WTC11 (cell line): ENCODE data around the gene PRRT4. TPM values are rescaled to one million over a fixed set of nuclear protein-coding genes. Genes with fewer than 3 reads are reported as not detected.

Source experiments
- ATAC-seq: fragments of 200-7000 bp; cut with Tn5 transposase; 2 replicates; pipeline ENCODE4 v1.10.0; 2021; ENCODE audit warnings: mild to moderate bottlenecking, moderate library complexity
- CTCF ChIA-PET: fragments of 300-600 bp; sonication (Branson Sonifier 250); formaldehyde crosslinking; loops from one replicate; lab custom pipeline; 2021; ENCODE audit warnings: antibody characterized with exemption; lab: Charles Lee
- POLR2A ChIA-PET: fragments of 350-600 bp; sonication (Branson Sonifier 250); formaldehyde crosslinking; loops from one replicate; lab custom pipeline; 2021; ENCODE audit warnings: antibody characterized with exemption; lab: Charles Lee
- DNase-seq: peaks from one replicate; pipeline ENCODE4 v3.0.0; 2021; ENCODE audit warnings: low spot score
- H3K27ac Mint-ChIP-seq: 2 replicates; pipeline ENCODE4 v1.8.0; 2021; ENCODE audit warnings: mixed read lengths
- H3K27me3 Mint-ChIP-seq: 2 replicates; pipeline ENCODE4 v1.8.0; 2021; ENCODE audit warnings: low read depth, mild to moderate bottlenecking, moderate library complexity, mixed read lengths
- H3K36me3 Mint-ChIP-seq: 2 replicates; pipeline ENCODE4 v1.8.0; 2021; ENCODE audit warnings: mixed read lengths
- H3K4me1 Mint-ChIP-seq: 2 replicates; pipeline ENCODE4 v1.8.0; 2022; ENCODE audit warnings: mixed read lengths
- H3K4me3 Mint-ChIP-seq: 2 replicates; pipeline ENCODE4 v1.8.0; 2021; ENCODE audit warnings: mild to moderate bottlenecking, moderate library complexity, mixed read lengths
- H3K9me3 Mint-ChIP-seq: 2 replicates; pipeline ENCODE4 v1.8.0; 2021; ENCODE audit warnings: mixed read lengths
- AFF4 ChIP-seq: sonication (generic); formaldehyde crosslinking; IDR thresholded peaks from 2 replicates; pipeline ENCODE4 v1.8.1; 2023; ENCODE audit warnings: mild to moderate bottlenecking, missing genetic modification reagents, borderline replicate concordance
- ARID4B ChIP-seq: sonication (generic); formaldehyde crosslinking; IDR thresholded peaks from 2 replicates; pipeline ENCODE4 v1.8.0; 2023; ENCODE audit warnings: missing genetic modification reagents, mild to moderate bottlenecking, borderline replicate concordance
- ESRRA ChIP-seq: sonication (generic); formaldehyde crosslinking; IDR thresholded peaks from 2 replicates; pipeline ENCODE4 v1.8.1; 2022; ENCODE audit warnings: mild to moderate bottlenecking, missing genetic modification reagents, borderline replicate concordance
- FOXP1 ChIP-seq: sonication (generic); formaldehyde crosslinking; IDR thresholded peaks from 2 replicates; pipeline ENCODE4 v1.8.0; 2022; ENCODE audit warnings: missing genetic modification reagents, mild to moderate bottlenecking, moderate library complexity, borderline replicate concordance
- SMAD3 ChIP-seq: sonication (generic); formaldehyde crosslinking; IDR thresholded peaks from 2 replicates; pipeline ENCODE4 v1.8.0; 2022; ENCODE audit warnings: missing genetic modification reagents, mild to moderate bottlenecking, borderline replicate concordance
- TCF7 ChIP-seq: sonication (generic); formaldehyde crosslinking; IDR thresholded peaks from 2 replicates; pipeline ENCODE4 v1.8.0; 2022; ENCODE audit warnings: mild to moderate bottlenecking, low read depth, missing genetic modification reagents, moderate library complexity
- TEAD4 ChIP-seq: sonication (generic); formaldehyde crosslinking; IDR thresholded peaks from 2 replicates; pipeline ENCODE4 v1.8.0; 2022; ENCODE audit warnings: mild to moderate bottlenecking, missing genetic modification reagents
- TP53 ChIP-seq: sonication (generic); formaldehyde crosslinking; IDR thresholded peaks from 2 replicates; pipeline ENCODE4 v1.8.1; 2023; ENCODE audit warnings: mild to moderate bottlenecking, missing genetic modification reagents
- ZNF263 ChIP-seq: sonication (generic); formaldehyde crosslinking; IDR thresholded peaks from 2 replicates; pipeline ENCODE4 v1.8.1; 2022; ENCODE audit warnings: low read depth, mild to moderate bottlenecking, moderate library complexity, missing genetic modification reagents
- ZNF317 ChIP-seq: sonication (generic); formaldehyde crosslinking; IDR thresholded peaks from 2 replicates; pipeline ENCODE4 v1.8.1; 2023; ENCODE audit warnings: low read depth, mild to moderate bottlenecking, moderate library complexity, missing genetic modification reagents, borderline replicate concordance
- total RNA-seq: library from RNA; stranded (reverse); gene quantifications from 3 replicates; pipeline ENCODE4 v1.2.3, GENCODE V29; 2021
- TF ChIP-seq, protein P1 (sequence below): fragments of 250-450 bp; sonication (Bioruptor Pico); IDR thresholded peaks from 2 replicates; pipeline ENCODE4 v1.8.0; 2021; ENCODE audit warnings: mild to moderate bottlenecking
- TF ChIP-seq, protein P2 (sequence below): sonication (generic); formaldehyde crosslinking; IDR thresholded peaks from 2 replicates; pipeline ENCODE4 v1.8.1; 2022; ENCODE audit warnings: low read depth, mild to moderate bottlenecking, moderate library complexity, missing genetic modification reagents, borderline replicate concordance
- TF ChIP-seq, protein P3 (sequence below): sonication (generic); formaldehyde crosslinking; IDR thresholded peaks from 2 replicates; pipeline ENCODE4 v1.8.1; 2023; ENCODE audit warnings: mild to moderate bottlenecking, moderate library complexity, missing genetic modification reagents

Gene PRRT4
- total RNA-seq, 1 experiment from 2014 or later = 1.2 TPM

DNA sequence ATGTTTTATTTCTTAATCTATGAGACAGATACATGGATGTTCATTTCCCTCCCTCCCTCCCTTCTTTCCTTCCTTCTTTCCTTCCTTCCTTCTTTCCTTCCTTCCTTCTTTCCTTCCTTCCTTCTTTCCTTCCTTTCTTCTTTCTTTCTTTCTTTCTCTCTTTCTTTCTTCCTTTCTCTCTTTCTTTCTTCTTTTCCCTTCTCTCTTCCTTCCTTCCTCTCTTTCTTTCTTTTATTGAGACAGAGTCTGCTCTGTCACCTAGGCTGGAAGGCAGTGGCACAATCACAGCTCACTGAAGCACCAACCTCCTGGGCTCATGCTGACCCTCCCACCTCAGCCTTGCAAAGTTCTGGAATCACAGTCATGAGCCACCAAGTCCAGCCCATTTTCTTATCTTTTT, 5.5 kb upstream of the PRRT4 start:
- ChIA-PET CTCF (interaction anchor here (1.5 to 2.9 kb wide), 2 partner anchors 9 to 14 kb away, joined by 3 to 24 read pairs; no protein-coding TSS in a partner anchor), POLR2A (no interaction called here)
- no peak for TF ChIP-seq FOXP1
- no peak for TF ChIP-seq ZNF263 (CRISPR knock-in tag)
- TF ChIP-seq ESRRA (CRISPR knock-in tag) = no peak
- TF ChIP-seq AFF4 (CRISPR knock-in tag) = no peak
- TF ChIP-seq TCF7 (CRISPR knock-in tag) = no peak
- TF ChIP-seq, protein P1, sequence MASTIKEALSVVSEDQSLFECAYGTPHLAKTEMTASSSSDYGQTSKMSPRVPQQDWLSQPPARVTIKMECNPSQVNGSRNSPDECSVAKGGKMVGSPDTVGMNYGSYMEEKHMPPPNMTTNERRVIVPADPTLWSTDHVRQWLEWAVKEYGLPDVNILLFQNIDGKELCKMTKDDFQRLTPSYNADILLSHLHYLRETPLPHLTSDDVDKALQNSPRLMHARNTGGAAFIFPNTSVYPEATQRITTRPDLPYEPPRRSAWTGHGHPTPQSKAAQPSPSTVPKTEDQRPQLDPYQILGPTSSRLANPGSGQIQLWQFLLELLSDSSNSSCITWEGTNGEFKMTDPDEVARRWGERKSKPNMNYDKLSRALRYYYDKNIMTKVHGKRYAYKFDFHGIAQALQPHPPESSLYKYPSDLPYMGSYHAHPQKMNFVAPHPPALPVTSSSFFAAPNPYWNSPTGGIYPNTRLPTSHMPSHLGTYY (CRISPR knock-in tag) = no peak
- no peak for TF ChIP-seq ARID4B
- TF ChIP-seq SMAD3 (CRISPR knock-in tag) = no peak
- TF ChIP-seq, protein P2, sequence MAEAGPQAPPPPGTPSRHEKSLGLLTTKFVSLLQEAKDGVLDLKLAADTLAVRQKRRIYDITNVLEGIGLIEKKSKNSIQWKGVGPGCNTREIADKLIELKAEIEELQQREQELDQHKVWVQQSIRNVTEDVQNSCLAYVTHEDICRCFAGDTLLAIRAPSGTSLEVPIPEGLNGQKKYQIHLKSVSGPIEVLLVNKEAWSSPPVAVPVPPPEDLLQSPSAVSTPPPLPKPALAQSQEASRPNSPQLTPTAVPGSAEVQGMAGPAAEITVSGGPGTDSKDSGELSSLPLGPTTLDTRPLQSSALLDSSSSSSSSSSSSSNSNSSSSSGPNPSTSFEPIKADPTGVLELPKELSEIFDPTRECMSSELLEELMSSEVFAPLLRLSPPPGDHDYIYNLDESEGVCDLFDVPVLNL (CRISPR knock-in tag) = no peak
- Mint-ChIP-seq H3K27me3 (peaks cover 74% of the 10 kb centered on the region), H3K36me3 (no peaks in the 10 kb centered on the region), H3K27ac (no peak overlapping the region), H3K9me3 (no peaks in the 10 kb centered on the region), H3K4me3 (no peak overlapping the region), H3K4me1 (peaks cover 4% of the 10 kb centered on the region)
- no peak for ATAC-seq
- no peak for DNase-seq

- Mint-ChIP-seq H3K9me3 (no peaks in the 10 kb centered on the region), H3K4me3 (no peak overlapping the region), H3K36me3 (no peaks in the 10 kb centered on the region), H3K4me1 (peaks cover 6% of the 10 kb centered on the region), H3K27ac (no peak overlapping the region)
- ChIA-PET CTCF (interaction anchor here (2.9 kb wide), 1 partner anchor 15 kb away, joined by 24 read pairs; no protein-coding TSS in a partner anchor), POLR2A (no interaction called here)
- DNase-seq = no peak
- no peak for ATAC-seq
- TF ChIP-seq, protein P3, sequence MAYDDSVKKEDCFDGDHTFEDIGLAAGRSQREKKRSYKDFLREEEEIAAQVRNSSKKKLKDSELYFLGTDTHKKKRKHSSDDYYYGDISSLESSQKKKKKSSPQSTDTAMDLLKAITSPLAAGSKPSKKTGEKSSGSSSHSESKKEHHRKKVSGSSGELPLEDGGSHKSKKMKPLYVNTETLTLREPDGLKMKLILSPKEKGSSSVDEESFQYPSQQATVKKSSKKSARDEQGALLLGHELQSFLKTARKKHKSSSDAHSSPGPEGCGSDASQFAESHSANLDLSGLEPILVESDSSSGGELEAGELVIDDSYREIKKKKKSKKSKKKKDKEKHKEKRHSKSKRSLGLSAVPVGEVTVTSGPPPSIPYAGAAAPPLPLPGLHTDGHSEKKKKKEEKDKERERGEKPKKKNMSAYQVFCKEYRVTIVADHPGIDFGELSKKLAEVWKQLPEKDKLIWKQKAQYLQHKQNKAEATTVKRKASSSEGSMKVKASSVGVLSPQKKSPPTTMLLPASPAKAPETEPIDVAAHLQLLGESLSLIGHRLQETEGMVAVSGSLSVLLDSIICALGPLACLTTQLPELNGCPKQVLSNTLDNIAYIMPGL (CRISPR knock-in tag) = no peak
- TF ChIP-seq ESRRA (CRISPR knock-in tag) (no peak), TEAD4 (CRISPR knock-in tag) (no peak), TP53 (CRISPR knock-in tag) (no peak), ZNF317 (no peak)
- TF ChIP-seq, all 79 proteins: peak for 0
- H3K27me3 Mint-ChIP-seq = peaks cover 76% of the 10 kb centered on the region
These were observed 4.8 kb upstream of the PRRT4 start for GRCh38 chr7:128366300-128366699.
